Measurements from ENCODE around the gene TTLL8.

- TF ChIP-seq ZNF384 (IDR thresholded peaks at IDR 0.05), result no peak
- no peak for TF ChIP-seq FOXA1 (IDR thresholded peaks at IDR 0.05)
- no peak for TF ChIP-seq SUZ12 (IDR thresholded peaks at IDR 0.05)
- TF ChIP-seq SP1 (IDR thresholded peaks at IDR 0.05), result no peak
- TF ChIP-seq ELF4 (IDR thresholded peaks at IDR 0.05), result no peak
- TF ChIP-seq BHLHE40 (IDR thresholded peaks at IDR 0.05; ENCODE audit: borderline replicate concordance), result no peak
- TF ChIP-seq NFRKB (IDR thresholded peaks at IDR 0.05), result no peak
- no peak for TF ChIP-seq ARNT (IDR thresholded peaks at IDR 0.05)
- TF ChIP-seq TARDBP (IDR thresholded peaks at IDR 0.05), result no peak
These were observed 12.3 kb upstream of the TTLL8 start for GRCh38 chr22:50070366-50070765.
